Neural progenitor cell (in vitro differentiated cells): ENCODE data around the gene C2orf72. TPM values are rescaled to one million over a fixed set of nuclear protein-coding genes. Genes with fewer than 3 reads are reported as not detected.

Experiments used
- DNase-seq: peaks from one replicate; pipeline ENCODE4 v3.0.0-alpha.2; 2016; ENCODE audit warnings: low spot score
- H2AFZ ChIP-seq: fragments of 200-600 bp; sonication (generic); replicated peaks from 2 replicates; pipeline ENCODE4 v1.6.1; 2016; ENCODE audit warnings: antibody characterized with exemption
- H3F3A ChIP-seq: fragments of 200-600 bp; sonication (generic); 2 replicates; pipeline ENCODE4 v1.6.1; 2016; ENCODE audit warnings: antibody characterized with exemption, low read depth
- H3K27ac ChIP-seq: fragments of 200-600 bp; sonication (generic); 2 replicates; pipeline ENCODE4 v1.5.1; 2016; ENCODE audit warnings: mild to moderate bottlenecking
- H3K27me3 ChIP-seq: fragments of 200-600 bp; sonication (generic); 2 replicates; pipeline ENCODE4 v1.6.1; 2016; ENCODE audit warnings: mild to moderate bottlenecking, moderate library complexity
- H3K36me3 ChIP-seq: fragments of 200-600 bp; sonication (generic); 2 replicates; pipeline ENCODE4 v1.5.1; 2016
- H3K4me1 ChIP-seq: fragments of 200-600 bp; sonication (generic); 2 replicates; pipeline ENCODE4 v1.6.1; 2016; ENCODE audit warnings: mixed run types
- H3K4me2 ChIP-seq: fragments of 200-600 bp; sonication (generic); 2 replicates; pipeline ENCODE4 v1.6.1; 2016
- H3K4me3 ChIP-seq: fragments of 200-600 bp; sonication (generic); 2 replicates; pipeline ENCODE4 v1.5.1; 2016
- H3K79me2 ChIP-seq: fragments of 200-600 bp; sonication (generic); 2 replicates; pipeline ENCODE4 v1.6.1; 2016; ENCODE audit warnings: low read depth
- H3K9ac ChIP-seq: fragments of 200-600 bp; sonication (generic); 2 replicates; pipeline ENCODE4 v1.6.1; 2016
- H3K9me3 ChIP-seq: fragments of 200-600 bp; sonication (generic); 2 replicates; pipeline ENCODE4 v1.5.1; 2016; ENCODE audit warnings: low read depth
- H4K20me1 ChIP-seq: fragments of 200-600 bp; sonication (generic); 2 replicates; pipeline ENCODE4 v1.6.1; 2016; ENCODE audit warnings: low read depth
- H3K27ac Mint-ChIP-seq: 3 replicates; pipeline ENCODE4 v1.8.0; 2021; ENCODE audit warnings: mixed read lengths
- H3K27me3 Mint-ChIP-seq: 2 replicates; pipeline ENCODE4 v1.8.0; 2022; ENCODE audit warnings: low read depth, mild to moderate bottlenecking, inconsistent platforms, moderate library complexity, mixed read lengths; ENCODE audit not compliant: insufficient read depth
- H3K36me3 Mint-ChIP-seq: 3 replicates; pipeline ENCODE4 v1.8.0; 2021; ENCODE audit warnings: mixed read lengths
- H3K4me1 Mint-ChIP-seq: 3 replicates; pipeline ENCODE4 v1.8.0; 2021; ENCODE audit warnings: mixed read lengths
- H3K4me3 Mint-ChIP-seq: 3 replicates; pipeline ENCODE4 v1.8.0; 2021; ENCODE audit warnings: mild to moderate bottlenecking, moderate library complexity, mixed read lengths
- H3K9me3 Mint-ChIP-seq: 3 replicates; pipeline ENCODE4 v1.8.0; 2020; ENCODE audit warnings: mixed read lengths
- EZH2 ChIP-seq: fragments of 200-600 bp; sonication (generic); IDR thresholded peaks from 2 replicates; pipeline ENCODE4 v1.6.1; 2017; ENCODE audit warnings: antibody characterized with exemption, mild to moderate bottlenecking, moderate library complexity
- EZH2phosphoT487 ChIP-seq: fragments of 200-600 bp; sonication (generic); IDR thresholded peaks from 2 replicates; pipeline ENCODE4 v1.6.1; 2017; ENCODE audit warnings: antibody characterized with exemption
- total RNA-seq: library from RNA; depleted of rRNA; stranded (reverse); fragments of >200 nt; gene quantifications from 2 replicates; pipeline ENCODE4 v1.2.3, GENCODE V29; 2015; ENCODE audit warnings: low replicate concordance
- TF ChIP-seq, protein P1 (sequence below): fragments of 200-600 bp; sonication (generic); IDR thresholded peaks from 2 replicates; pipeline ENCODE4 v1.5.1; 2017; ENCODE audit warnings: antibody characterized with exemption, mild to moderate bottlenecking

The C2orf72 gene
- total RNA-seq, 1 donor from 2014 or later, result 2.4 TPM

DNA sequence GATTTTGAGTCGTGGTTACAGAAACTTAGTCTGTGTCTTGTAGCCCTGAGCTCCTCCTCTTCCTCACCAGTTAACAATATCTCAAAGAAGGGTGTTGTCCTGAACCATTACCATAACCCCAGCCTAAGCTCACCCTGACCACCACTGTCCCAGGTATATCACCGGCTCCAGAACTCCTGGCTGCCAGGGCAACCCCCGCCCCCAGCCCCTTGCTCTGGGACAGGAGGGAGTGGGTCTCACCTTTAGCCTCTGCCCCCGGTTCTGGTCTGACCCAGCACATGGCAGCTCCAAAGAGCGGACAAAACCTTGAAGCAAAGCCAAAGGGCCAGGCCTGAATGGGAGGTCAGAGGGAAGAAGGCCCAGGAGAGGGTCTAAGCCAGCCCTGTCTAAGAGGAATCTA is 13.8 kb downstream of the C2orf72 start:
- Histone ChIP-seq H3K9me3 (no peaks in the 10 kb centered on the region), H3K36me3 (no peaks in the 10 kb centered on the region), H4K20me1 (no peaks in the 10 kb centered on the region), H3K9ac (no peak overlapping the region), H3K4me2 (no peak overlapping the region), H3K79me2 (no peaks in the 10 kb centered on the region), H3K4me3 (no peak overlapping the region), H3K27me3 (peaks cover 61% of the 10 kb centered on the region), H3K27ac (no peak overlapping the region), H3K4me1 (no peaks in the 10 kb centered on the region), H2AFZ (no peak overlapping the region), H3F3A (no peaks in the 10 kb centered on the region)
- Mint-ChIP-seq H3K4me3 (no peak overlapping the region), H3K27me3 (peaks cover 15% of the 10 kb centered on the region), H3K36me3 (no peaks in the 10 kb centered on the region), H3K27ac (no peak overlapping the region), H3K9me3 (no peaks in the 10 kb centered on the region), H3K4me1 (peaks cover 18% of the 10 kb centered on the region)
- no peak for TF ChIP-seq EZH2phosphoT487
- no peak for TF ChIP-seq EZH2
- TF ChIP-seq, protein P1, sequence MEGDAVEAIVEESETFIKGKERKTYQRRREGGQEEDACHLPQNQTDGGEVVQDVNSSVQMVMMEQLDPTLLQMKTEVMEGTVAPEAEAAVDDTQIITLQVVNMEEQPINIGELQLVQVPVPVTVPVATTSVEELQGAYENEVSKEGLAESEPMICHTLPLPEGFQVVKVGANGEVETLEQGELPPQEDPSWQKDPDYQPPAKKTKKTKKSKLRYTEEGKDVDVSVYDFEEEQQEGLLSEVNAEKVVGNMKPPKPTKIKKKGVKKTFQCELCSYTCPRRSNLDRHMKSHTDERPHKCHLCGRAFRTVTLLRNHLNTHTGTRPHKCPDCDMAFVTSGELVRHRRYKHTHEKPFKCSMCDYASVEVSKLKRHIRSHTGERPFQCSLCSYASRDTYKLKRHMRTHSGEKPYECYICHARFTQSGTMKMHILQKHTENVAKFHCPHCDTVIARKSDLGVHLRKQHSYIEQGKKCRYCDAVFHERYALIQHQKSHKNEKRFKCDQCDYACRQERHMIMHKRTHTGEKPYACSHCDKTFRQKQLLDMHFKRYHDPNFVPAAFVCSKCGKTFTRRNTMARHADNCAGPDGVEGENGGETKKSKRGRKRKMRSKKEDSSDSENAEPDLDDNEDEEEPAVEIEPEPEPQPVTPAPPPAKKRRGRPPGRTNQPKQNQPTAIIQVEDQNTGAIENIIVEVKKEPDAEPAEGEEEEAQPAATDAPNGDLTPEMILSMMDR, result no peak
- no peak for DNase-seq

DNA sequence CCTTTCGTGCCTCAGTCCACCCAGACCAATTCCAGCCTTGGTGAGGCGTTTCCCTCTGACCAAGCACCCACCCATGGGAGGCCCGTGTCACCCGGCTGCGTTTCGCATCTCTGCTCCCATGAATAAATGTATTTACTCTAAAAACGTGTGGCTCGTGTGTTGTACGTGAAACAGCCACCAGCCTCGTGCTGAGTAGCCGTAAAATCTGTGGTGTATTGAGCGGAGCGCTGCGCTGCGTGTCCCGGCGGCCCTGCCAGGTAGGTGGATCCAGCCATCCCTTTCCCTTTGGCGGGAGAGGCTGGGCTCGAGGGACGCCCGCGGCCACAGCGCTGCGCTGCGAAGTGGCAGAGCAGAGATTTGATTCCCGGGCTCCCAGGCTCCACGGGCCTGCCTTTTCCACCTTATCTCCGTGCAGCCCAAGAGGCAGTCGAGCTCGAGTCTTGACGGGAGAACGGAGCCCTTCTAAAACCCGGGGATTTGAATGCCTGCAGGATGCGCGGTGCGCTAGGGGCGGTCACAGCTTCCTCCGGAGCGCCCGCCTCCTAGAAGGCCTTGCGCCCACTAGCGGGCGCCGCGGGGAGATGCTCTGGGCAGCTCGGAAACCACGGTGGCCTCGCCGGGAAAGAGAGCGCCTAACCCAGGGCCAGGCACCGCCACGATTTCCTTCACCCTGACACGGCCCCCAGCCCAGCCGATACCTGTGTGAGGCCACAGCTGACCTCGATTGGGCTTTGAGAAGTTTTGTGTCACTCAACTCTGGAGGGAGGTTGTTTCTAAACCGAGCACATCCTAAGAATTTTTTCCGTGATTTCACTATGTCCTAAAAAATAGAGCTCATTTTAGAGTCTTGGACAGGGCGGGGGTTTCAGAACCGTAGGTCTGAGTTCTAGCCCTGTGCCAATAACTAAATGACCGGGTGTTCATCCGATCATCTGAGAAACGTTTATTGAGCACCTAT is 15.4 kb downstream of the C2orf72 start:
- no peaks in the 10 kb centered on the region for H3K36me3 Mint-ChIP-seq
- Histone ChIP-seq H4K20me1 (peaks cover 10% of the 10 kb centered on the region), H3K9me3 (no peaks in the 10 kb centered on the region), H3K4me3 (peak overlapping the region; percentile 53), H2AFZ (peak overlapping the region; percentile 86), H3K27me3 (peaks cover 61% of the 10 kb centered on the region), H3K4me2 (peak overlapping the region; percentile 81), H3K9ac (no peak overlapping the region), H3K79me2 (peaks cover 10% of the 10 kb centered on the region), H3F3A (no peaks in the 10 kb centered on the region), H3K27ac (no peak overlapping the region), H3K4me1 (peaks cover 2% of the 10 kb centered on the region), H3K36me3 (no peaks in the 10 kb centered on the region)
- peaks cover 13% of the 10 kb centered on the region for H3K4me1 Mint-ChIP-seq
- peak; percentile 96 for DNase-seq
- TF ChIP-seq, protein P1, result peak; percentile 86
- no peak for TF ChIP-seq EZH2
- no peaks in the 10 kb centered on the region for H3K9me3 Mint-ChIP-seq
- peaks cover 18% of the 10 kb centered on the region for H3K27me3 Mint-ChIP-seq
- peak overlapping the region; percentile 63 for H3K27ac Mint-ChIP-seq
- H3K4me3 Mint-ChIP-seq, result peak overlapping the region; percentile 84

DNA sequence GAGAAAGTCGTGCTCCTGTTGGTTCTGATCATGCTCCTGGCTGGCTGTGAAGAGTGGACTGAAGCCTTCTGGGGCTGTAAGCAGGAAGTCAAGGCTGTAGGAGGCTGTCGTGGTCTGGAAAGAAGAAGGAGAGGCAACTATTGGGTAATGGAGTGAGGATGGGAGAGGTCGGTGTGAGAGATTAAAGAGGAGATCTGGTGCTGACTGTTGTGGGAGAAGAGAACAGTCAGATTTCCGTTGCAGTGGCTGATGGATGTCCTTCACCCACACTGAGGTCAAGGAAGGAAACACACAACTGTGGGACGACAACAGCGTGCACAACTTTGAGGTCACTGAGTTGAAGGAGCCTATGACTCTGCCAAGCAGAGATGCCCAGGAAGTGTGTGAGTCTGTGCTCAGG is 16.5 kb downstream of the C2orf72 start:
- no peak overlapping the region for H2AFZ ChIP-seq

More for the DNA sequence above, 16.5 kb downstream of the C2orf72 start:
- Histone ChIP-seq H3K36me3 (no peaks in the 10 kb centered on the region), H3K4me1 (peaks cover 13% of the 10 kb centered on the region), H3K27ac (no peak overlapping the region), H3F3A (no peaks in the 10 kb centered on the region), H3K9me3 (no peaks in the 10 kb centered on the region), H3K27me3 (peaks cover 55% of the 10 kb centered on the region), H4K20me1 (peaks cover 20% of the 10 kb centered on the region), H3K4me2 (no peak overlapping the region), H3K9ac (no peak overlapping the region), H3K4me3 (no peak overlapping the region), H3K79me2 (peaks cover 21% of the 10 kb centered on the region)
- H3K4me3 Mint-ChIP-seq, result peak overlapping the region; percentile 2
- no peaks in the 10 kb centered on the region for H3K36me3 Mint-ChIP-seq
- peaks cover 20% of the 10 kb centered on the region for H3K4me1 Mint-ChIP-seq
- H3K9me3 Mint-ChIP-seq, result no peaks in the 10 kb centered on the region
- DNase-seq, result no peak
- H3K27me3 Mint-ChIP-seq, result peaks cover 18% of the 10 kb centered on the region
- peak overlapping the region; percentile 46 for H3K27ac Mint-ChIP-seq
- TF ChIP-seq EZH2 (no peak), EZH2phosphoT487 (no peak)
- TF ChIP-seq, protein P1, result no peak
